Fibroblast of lung (primary cell): ENCODE measurements around the gene PRR20B. TPM values are rescaled to one million over a fixed set of nuclear protein-coding genes. Genes with fewer than 3 reads are reported as not detected.
"Not testable (repeated sequence)": the region's sequence is repeated elsewhere in the genome, so short reads cannot be mapped to it uniquely, and the experiment has no call there.

ENCODE experiments used
- DNase-seq, 2 donors: peaks; one replicate each; pipeline versions ENCODE4 v3.0.0 to v3.0.0-alpha.2; 2010; ENCODE audit warnings: low read depth in 2 of 2
- H2AFZ ChIP-seq: 2 replicates; pipeline ENCODE4 v1.5.1; 2012; ENCODE audit warnings: low read length, control low read depth, inconsistent platforms
- H3K27ac ChIP-seq: 2 replicates; pipeline ENCODE4 v1.5.1; 2011; ENCODE audit warnings: low read length, control low read depth; ENCODE audit not compliant: insufficient read depth
- H3K27me3 ChIP-seq: 2 replicates; pipeline ENCODE4 v1.5.1; 2011; ENCODE audit warnings: mild to moderate bottlenecking, low read length; ENCODE audit not compliant: control insufficient read depth, insufficient read depth
- H3K36me3 ChIP-seq: 2 replicates; pipeline ENCODE4 v1.5.1; 2011; ENCODE audit warnings: low read length; ENCODE audit not compliant: control insufficient read depth, insufficient read depth
- H3K4me1 ChIP-seq: 2 replicates; pipeline ENCODE4 v1.5.1; 2011; ENCODE audit warnings: low read length; ENCODE audit not compliant: control insufficient read depth, insufficient read depth; ENCODE audit errors: extremely low read depth
- H3K4me2 ChIP-seq: 2 replicates; pipeline ENCODE4 v1.5.1; 2011; ENCODE audit warnings: low read length, control low read depth; ENCODE audit not compliant: insufficient read depth; ENCODE audit errors: extremely low read depth
- H3K4me3 ChIP-seq, 4 experiments: fragments of 200-600 bp in 1 of 4; sonication (generic) in 1 of 4; replicated peaks in 1 of 4; 2 replicates each; pipeline ENCODE4 v1.5.1; 2011 to 2016; ENCODE audit warnings: low read length in 4 of 4, low read depth in 3 of 4, mild to moderate bottlenecking in 3 of 4, control low read depth in 2 of 4, inconsistent platforms in 1 of 4, mixed read lengths in 1 of 4; ENCODE audit not compliant: insufficient read depth in 1 of 4; ENCODE audit errors: control extremely low read depth in 1 of 4
- H3K79me2 ChIP-seq: 2 replicates; pipeline ENCODE4 v1.5.1; 2012; ENCODE audit warnings: mild to moderate bottlenecking, low read length, inconsistent platforms; ENCODE audit not compliant: control insufficient read depth, insufficient read depth
- H3K9ac ChIP-seq: 2 replicates; pipeline ENCODE4 v1.5.1; 2011; ENCODE audit warnings: mild to moderate bottlenecking, low read length, control low read depth; ENCODE audit not compliant: insufficient read depth
- H3K9me3 ChIP-seq: 2 replicates; pipeline ENCODE4 v1.5.1; 2012; ENCODE audit warnings: low read depth, low read length; ENCODE audit not compliant: control insufficient read depth, insufficient read depth
- H4K20me1 ChIP-seq: 2 replicates; pipeline ENCODE4 v1.5.1; 2011; ENCODE audit warnings: low read length; ENCODE audit not compliant: control insufficient read depth, insufficient read depth; ENCODE audit errors: extremely low read depth
- EZH2 ChIP-seq: IDR thresholded peaks from 2 replicates; pipeline ENCODE4 v1.5.1; 2012; ENCODE audit warnings: low read length, control low read depth, mild to moderate bottlenecking; ENCODE audit errors: missing control alignments
- polyA plus RNA-seq, 2 donors: library from polyadenylated mRNA; depleted of rRNA in 1 of 2; stranded (reverse) in 1 of 2; unstranded in 1 of 2; fragments of >200 nt; gene quantifications; 2 replicates each; pipeline ENCODE4 v1.2.1, GENCODE V29; 2011 to 2012; ENCODE audit warnings: missing spikeins in 1 of 2
- total RNA-seq: library from RNA; depleted of rRNA; stranded (reverse); fragments of >200 nt; gene quantifications from 2 replicates; pipeline ENCODE4 v1.2.1, GENCODE V29; 2014
- TF ChIP-seq, protein P1 (sequence below), 2 donors: IDR thresholded peaks in 1 of 2; conservative IDR thresholded peaks in 1 of 2; 1 replicate in 1 of 2; 2 replicates in 1 of 2; pipeline ENCODE4 v1.5.1; 2011 to 2012; ENCODE audit warnings: low read length in 2 of 2, control low read depth in 1 of 2, inconsistent platforms in 1 of 2, low read depth in 1 of 2, mild to moderate bottlenecking in 1 of 2

The PRR20B gene
- total and polyA plus RNA-seq, 2 donors (not counting 1 experiment from before 2014, with no cell fraction given) = not detected

DNA sequence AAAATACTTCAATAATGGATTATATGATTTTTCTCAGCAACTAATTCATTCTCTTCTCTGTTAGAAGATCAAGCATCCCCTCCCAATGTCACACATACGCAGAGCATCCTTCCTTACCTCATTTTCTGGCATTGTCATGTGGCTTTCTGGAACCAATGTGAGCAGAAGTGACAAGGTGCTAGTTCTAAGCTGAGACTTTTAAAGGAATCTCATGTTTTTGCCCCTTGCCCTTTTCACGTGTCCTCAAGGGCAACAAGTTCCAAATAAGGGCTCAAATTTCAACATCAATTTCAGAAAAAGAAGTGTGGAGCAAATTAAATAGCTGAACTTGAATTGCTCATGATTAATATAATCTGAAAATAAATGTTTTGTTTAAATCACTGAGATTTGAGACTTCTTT lies 11.2 kb upstream of the PRR20B start:
- H3K4me1 ChIP-seq = no peaks in the 10 kb centered on the region
- no peaks in the 10 kb centered on the region for H4K20me1 ChIP-seq
- no peak overlapping the region for H3K4me2 ChIP-seq
- H2AFZ ChIP-seq = no peak overlapping the region
- no peaks in the 10 kb centered on the region for H3K27me3 ChIP-seq
- H3K4me3 ChIP-seq = no peak overlapping the region
- TF ChIP-seq, protein P1, sequence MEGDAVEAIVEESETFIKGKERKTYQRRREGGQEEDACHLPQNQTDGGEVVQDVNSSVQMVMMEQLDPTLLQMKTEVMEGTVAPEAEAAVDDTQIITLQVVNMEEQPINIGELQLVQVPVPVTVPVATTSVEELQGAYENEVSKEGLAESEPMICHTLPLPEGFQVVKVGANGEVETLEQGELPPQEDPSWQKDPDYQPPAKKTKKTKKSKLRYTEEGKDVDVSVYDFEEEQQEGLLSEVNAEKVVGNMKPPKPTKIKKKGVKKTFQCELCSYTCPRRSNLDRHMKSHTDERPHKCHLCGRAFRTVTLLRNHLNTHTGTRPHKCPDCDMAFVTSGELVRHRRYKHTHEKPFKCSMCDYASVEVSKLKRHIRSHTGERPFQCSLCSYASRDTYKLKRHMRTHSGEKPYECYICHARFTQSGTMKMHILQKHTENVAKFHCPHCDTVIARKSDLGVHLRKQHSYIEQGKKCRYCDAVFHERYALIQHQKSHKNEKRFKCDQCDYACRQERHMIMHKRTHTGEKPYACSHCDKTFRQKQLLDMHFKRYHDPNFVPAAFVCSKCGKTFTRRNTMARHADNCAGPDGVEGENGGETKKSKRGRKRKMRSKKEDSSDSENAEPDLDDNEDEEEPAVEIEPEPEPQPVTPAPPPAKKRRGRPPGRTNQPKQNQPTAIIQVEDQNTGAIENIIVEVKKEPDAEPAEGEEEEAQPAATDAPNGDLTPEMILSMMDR (conservative IDR thresholded peaks at IDR 0.05 in 1 of 2, IDR thresholded peaks at IDR 0.05 in 1 of 2; ENCODE audit: low read depth in 1 of 2, low read length in 2 of 2) = no peak
- no peak for TF ChIP-seq EZH2
- DNase-seq = no peak
- H3K79me2 ChIP-seq = no peaks in the 10 kb centered on the region
- H3K9ac ChIP-seq = no peak overlapping the region
- H3K27ac ChIP-seq = no peak overlapping the region
- no peaks in the 10 kb centered on the region for H3K36me3 ChIP-seq
- no peaks in the 10 kb centered on the region for H3K9me3 ChIP-seq

DNA sequence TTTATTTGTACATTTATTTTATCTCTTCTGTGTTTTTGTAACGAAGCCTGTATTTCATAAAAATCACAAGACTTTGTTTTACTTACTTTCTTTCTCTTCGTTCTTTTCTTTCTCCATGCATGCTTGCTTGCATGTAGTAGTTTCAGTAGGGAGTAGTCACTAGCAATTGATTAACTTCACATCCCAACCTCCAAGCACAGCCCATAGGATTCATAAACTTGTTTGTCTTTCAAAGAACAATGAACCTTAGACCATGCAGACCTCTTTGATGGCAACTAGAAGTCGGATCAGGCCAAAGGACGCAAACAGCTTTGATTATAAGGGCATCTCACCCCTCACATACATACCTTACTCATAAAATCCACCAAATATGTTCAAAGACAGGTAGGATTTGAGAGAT lies 9.7 kb upstream of the PRR20B start:
- Histone ChIP-seq H3K27ac (no peak overlapping the region), H3K36me3 (no peaks in the 10 kb centered on the region), H3K79me2 (no peaks in the 10 kb centered on the region), H3K27me3 (no peaks in the 10 kb centered on the region), H3K4me2 (no peak overlapping the region), H3K4me1 (no peaks in the 10 kb centered on the region), H4K20me1 (no peaks in the 10 kb centered on the region), H2AFZ (no peak overlapping the region), H3K9me3 (no peaks in the 10 kb centered on the region), H3K9ac (no peak overlapping the region), H3K4me3 (no peak overlapping the region)
- TF ChIP-seq EZH2 = no peak
- TF ChIP-seq, protein P1 (conservative IDR thresholded peaks at IDR 0.05 in 1 of 2, IDR thresholded peaks at IDR 0.05 in 1 of 2; ENCODE audit: low read depth in 1 of 2, low read length in 2 of 2) = no peak
- no peak for DNase-seq

DNA sequence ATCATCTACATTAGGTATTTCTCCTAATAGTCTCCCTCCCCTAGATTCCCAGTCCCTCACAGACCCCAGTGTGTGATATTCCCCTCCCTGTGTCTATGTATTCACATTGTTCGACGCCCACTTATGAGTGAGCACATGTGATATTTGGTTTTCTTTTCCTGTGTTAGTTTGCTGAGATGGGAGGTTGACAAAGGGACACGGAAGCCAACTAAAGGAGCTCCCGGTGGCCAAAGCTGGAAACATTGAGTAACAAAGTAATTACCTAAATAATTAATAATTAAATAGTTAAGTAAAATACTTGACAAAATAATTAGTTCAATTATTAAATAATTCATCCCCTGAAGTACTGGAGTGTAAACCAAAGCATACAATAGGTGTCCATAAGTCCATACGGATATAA lies 8.3 kb upstream of the PRR20B start:
- DNase-seq = no peak
- H3K4me2 ChIP-seq = no peak overlapping the region
- H3K4me1 ChIP-seq = no peaks in the 10 kb centered on the region
- H3K27ac ChIP-seq = no peak overlapping the region
- no peaks in the 10 kb centered on the region for H3K79me2 ChIP-seq
- H3K9me3 ChIP-seq = no peaks in the 10 kb centered on the region
- H3K4me3 ChIP-seq = no peak overlapping the region
- H2AFZ ChIP-seq = no peak overlapping the region
- TF ChIP-seq, protein P1 (conservative IDR thresholded peaks at IDR 0.05 in 1 of 2, IDR thresholded peaks at IDR 0.05 in 1 of 2; ENCODE audit: low read depth in 1 of 2, low read length in 2 of 2) = no peak
- TF ChIP-seq EZH2 = no peak
- no peaks in the 10 kb centered on the region for H3K36me3 ChIP-seq
- H3K27me3 ChIP-seq = no peaks in the 10 kb centered on the region
- no peaks in the 10 kb centered on the region for H4K20me1 ChIP-seq
- H3K9ac ChIP-seq = no peak overlapping the region

DNA sequence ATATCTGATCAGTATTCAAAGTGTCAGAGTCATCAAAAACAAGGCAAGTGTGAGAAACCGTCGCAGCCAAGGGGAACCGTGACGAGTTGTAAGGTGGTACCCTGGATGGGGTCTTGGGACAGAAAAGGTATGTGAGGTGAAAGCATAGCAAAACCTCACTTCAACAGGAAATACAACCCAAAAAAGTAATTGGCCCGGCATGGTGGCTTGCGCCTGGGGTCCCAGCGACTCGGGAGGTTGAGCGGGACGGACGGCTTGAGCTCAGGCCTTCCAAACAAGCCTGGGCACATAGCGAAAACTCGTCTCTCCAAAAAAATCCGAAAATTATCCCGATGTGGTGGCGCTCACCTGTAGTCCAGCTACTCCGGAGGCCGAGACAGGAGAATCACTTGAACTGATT lies 7.5 kb upstream of the PRR20B start:
- H3K4me2 ChIP-seq, H3K27ac ChIP-seq, H3K79me2 ChIP-seq, H3K4me3 ChIP-seq, H3K4me1 ChIP-seq, H3K9me3 ChIP-seq, H2AFZ ChIP-seq, H3K9ac ChIP-seq, DNase-seq, H3K27me3 ChIP-seq, H4K20me1 ChIP-seq, H3K36me3 ChIP-seq: not testable (repeated sequence)

DNA sequence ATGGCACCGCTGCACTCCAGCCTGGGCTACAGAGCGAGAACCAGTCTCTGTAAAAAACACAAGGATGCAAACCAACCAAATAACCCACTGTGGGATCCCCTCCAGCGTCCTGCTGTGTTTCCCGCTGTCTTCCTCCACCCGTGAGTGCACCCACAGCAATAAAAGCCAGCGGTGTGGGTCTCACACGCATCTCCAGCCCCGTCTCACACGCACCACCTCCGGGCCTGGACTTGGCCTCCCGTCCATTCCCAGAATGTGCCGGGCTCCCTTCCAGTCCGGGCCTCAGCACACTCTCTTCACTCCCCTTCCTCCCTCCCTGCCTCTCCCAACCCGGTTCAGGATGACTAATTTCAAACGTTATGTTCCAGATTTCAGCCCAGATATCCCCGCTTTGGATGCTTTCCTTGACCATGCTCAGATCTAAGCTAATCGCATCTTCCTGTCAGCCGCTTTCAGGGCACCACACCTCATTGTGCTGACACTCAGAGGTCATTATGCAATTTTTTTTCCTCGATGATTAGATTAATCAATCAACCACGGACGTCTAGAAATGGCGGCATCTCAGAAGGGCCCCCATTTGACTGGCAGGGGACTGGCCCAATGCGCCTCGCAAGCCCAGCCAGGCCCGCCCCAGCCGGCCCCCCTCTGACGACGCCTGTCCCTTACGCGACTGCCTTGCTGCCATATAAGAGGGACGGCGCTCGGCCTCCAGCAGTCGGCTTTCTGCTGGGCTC lies 6.9 kb upstream of the PRR20B start, which contains the start of gene PRR20A:
Gene PRR20A (plus strand): TSS at position 684 of the 734 bp plus-strand sequence. CDS start 387 bp downstream, outside the sequence.
- not testable (repeated sequence) for H3K9ac ChIP-seq, H3K27me3 ChIP-seq, H2AFZ ChIP-seq, DNase-seq, H3K4me3 ChIP-seq, H3K27ac ChIP-seq, H3K79me2 ChIP-seq, H3K36me3 ChIP-seq, H3K4me1 ChIP-seq, H3K9me3 ChIP-seq, H3K4me2 ChIP-seq, H4K20me1 ChIP-seq
